HG03135 (cell line): ENCODE data around the gene SDF4.

Experiments
- ATAC-seq: cut with Tn5 transposase; IDR thresholded peaks from one replicate; pipeline ENCODE4 v1.9.1; 2021; ENCODE audit warnings: mild to moderate bottlenecking, moderate library complexity; ENCODE audit not compliant: unreplicated experiment

The SDF4 gene

DNA sequence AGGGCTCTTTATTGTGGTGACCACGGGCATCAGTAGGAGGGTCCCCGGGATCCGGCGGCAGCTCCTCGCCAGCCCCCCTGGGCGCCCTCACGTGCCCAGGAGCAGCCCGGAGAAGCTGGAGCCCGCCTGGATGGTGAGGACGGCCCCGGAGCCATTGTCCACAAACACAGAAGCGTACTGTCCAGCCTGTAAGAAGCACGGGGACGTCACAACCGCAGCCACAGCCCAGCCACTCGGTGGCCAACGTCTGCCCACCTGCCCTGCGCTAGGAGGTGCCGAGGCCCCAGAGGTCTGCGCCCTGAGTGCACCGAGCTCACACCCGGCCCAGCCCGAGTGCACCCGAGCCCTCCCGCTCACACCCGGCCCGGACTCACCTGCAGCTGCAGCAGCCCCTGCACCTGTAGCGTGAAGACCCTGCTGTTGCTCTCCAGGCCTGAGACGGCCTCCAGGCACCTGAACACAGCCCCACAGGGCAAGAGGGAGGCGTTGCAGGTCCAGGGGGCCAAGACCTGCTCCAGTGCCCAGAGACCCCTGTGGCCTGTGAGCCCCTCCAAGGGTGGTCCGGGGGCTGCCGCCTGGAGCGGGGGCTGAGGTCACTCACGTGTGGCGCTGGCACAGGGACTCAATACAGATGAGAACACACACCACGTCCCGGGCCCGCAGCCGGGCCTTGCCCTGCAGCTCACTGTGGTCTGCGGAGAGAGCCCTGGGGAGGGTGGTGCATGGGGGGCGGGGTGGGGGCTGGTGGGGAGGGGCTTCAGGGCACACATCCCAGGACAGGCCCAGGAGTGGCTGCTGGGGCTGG, 10.9 kb upstream of the SDF4 start:
- ATAC-seq: no peak

DNA sequence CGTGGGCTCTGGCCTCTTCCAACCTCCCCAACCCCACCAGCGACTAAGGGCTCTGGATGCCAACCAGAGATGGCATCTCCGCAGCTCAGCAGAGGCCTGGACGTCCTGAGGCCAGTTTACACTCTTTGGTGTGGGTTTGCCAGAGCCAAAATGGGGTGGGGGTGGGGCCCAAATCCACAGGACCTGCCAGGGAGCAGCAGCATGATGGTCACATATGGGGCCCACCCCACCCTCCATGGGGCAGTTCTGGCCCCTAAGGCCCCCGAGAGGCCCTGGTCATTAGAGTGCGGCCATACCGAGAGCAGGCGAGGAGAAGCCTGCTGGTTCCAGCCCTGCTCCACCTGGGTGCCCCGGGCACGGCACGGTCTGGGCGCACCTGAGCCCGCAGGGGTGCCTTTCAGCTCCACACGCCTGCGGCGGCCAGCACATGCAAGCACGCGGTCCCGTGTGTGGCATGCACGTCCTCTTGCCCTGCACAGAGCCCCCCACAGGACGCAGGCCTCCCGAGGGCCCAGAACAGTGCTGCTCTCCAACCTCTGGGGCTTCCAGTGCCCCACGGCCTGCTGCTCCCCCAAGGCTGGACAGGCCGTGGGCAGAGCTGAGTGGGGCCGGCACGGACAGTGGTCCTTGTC, 9.9 kb upstream of the SDF4 start:
- no peak for ATAC-seq

DNA sequence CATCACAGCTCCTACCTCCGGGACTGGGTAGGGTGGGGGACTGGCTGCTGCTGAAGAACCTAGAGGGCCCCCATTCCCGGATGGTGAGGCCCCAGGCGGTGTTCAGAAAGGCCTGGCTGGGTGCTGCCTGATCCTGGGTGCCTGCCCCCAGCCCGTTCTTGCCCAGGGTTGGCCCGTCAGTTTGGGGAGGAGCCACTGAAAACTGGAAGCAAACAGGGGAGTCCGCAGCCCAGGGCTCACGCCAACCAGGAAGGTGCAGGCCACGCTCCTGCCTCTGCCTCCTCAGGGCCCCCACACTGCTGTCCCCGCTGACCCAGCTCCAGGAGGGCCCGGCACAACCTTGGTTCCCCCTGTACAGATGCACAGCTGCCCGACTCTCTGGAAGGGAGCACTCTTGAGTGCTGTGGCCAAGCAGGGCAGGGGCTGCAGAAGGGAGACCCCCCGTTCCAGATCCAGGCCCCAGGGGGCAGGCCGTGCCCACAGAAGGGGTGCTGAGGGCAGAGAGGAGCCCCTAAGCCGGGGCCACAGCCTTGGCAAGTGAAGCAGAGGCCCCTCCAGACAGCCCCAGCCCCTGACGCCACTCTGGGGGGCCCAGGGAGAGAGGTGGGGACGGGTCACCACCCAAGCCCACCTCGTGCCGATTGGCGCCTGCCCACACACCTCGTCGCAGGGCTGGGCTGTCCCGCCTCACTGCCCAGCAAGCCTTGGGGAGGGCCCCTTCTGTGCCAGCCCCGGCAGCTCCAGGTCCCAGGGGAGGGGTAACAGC, 9.2 kb upstream of the SDF4 start:
- no peak for ATAC-seq

DNA sequence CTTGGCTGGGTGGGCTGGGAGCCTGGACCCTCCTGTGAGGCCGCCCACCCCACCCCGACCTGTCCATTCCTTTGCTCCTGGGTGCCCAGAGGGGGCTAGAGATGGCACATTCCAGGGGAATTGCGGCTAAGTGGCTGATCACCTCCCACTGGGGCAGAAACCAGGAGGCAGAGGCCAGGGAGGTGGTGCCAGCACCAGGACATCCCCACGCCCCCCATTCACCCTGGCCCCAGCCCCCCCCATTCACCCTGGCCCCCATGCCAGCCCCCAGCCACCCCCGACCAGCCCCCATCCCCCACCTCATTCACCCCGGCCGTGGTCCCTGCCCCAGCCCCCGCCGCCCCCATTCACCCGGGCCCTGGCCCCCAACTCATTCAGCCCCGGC, 8.5 kb upstream of the SDF4 start:
- ATAC-seq: no peak

DNA sequence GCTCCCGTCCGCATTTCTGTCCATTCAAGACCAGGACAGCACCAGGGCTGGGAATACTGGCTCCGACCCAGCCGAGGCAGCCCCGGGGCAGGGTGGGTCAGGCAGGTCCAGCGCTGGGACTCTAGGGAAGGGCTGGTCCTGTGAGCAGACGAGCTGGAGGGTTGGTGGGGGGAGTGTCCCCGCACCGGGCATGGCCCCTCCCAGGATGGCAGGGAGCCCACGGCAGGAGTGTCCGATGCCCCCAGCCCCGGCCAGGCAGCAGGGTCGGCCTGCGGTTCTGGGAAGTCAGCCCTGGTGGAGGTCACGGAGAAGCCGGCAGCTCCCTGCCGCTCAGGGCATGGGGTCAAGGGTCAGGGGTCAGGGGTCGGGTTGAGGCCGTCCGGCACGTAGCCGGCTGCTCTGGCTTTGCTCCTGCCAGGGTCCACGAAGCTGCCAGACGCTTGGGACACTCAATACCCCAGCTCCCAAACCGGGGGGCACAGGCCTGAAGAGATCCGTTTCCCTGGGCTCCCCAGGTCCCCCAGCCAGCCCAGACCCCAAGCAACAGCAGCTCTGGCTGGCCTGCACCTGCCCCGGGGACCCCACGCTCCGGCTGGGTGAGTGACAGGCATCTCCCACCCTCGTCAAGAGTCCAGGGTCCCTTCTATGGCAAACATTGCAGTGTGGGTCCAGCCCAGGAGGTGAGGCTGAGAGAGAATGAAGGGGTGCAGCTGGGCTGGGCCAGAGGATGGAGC, 8.0 kb upstream of the SDF4 start:
- no peak for ATAC-seq

DNA sequence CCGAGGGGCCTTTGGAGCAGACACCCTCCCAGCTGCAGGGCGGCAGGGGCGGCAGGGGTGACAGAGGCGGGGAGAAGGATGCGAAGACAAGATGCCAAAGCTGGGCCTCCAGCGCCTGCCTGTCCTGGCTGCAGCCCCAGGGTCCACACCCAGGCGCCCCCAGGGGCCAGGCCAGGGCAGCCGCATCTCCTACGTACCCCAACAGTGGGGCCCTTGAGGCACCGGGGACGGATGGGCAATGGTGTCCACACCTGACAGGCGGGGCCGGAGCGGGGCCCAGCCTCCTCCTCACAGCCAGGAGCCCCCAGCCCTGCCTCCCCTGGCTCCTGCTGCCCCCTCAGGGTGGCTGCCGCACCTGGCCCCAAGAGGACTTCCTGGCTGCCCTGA, 7.4 kb upstream of the SDF4 start:
- no peak for ATAC-seq

DNA sequence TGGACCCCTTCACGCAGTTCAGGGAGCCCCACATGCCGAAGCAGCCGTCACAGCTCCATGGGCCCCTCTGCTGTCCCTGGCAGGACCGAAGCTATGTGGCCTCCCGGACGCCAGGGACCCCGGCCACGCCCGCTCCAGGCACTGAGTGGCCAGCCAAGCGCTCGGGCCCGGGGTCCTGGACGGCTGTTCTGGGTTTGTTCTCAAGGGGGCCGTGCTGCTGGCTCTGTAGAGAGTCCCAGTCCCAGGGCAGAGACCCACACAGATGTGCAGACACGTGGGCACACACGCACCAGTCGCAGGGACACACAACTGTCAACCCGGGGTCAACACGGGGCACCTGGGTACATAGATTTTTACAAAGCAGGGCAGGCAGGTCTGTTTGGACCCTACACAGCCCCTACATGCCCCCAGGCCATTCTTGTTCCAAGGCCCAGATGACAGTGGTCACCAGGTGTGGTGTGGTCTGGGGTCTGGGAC, 6.9 kb upstream of the SDF4 start:
- no peak for ATAC-seq

DNA sequence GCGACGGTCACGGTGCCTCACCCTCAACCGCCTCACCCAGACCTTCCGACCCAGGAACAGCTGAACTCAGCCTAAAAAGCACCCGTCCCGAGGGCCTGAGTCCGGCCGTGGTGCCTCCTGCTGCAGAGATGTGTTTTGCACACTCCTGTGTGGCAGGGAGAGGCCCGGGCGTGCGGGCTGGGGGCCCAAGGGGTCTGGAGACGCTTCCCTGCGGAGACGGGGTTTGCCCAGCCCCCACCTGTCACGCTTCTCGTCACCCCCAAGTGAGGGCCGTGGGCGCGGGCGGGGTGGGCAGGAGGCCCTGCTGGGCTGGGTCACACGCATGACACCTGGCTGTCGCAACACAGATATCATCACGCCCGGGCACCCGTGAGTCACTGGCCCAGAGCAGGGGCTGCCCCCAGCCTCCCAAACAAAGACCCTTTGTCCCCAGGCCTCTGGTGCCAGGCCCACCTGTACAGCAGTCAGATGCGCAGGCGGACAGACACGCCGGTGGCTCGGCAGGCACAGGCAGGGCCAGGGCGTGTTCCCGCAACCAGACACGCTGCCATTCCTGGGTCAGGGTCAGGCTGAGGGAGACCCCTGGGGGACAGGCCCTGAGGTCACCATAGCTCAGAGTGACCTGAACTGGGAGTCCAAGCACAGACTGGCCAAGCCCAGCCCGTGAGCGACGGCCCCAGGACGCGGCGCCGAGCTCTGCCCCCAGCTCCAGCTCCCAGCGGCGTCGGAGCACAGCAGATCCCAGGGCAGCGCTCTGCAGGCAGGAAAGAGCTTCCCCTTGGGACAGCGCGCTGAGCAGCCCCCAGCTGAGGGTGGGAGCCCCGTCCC, 6.3 kb upstream of the SDF4 start:
- ATAC-seq: no peak

DNA sequence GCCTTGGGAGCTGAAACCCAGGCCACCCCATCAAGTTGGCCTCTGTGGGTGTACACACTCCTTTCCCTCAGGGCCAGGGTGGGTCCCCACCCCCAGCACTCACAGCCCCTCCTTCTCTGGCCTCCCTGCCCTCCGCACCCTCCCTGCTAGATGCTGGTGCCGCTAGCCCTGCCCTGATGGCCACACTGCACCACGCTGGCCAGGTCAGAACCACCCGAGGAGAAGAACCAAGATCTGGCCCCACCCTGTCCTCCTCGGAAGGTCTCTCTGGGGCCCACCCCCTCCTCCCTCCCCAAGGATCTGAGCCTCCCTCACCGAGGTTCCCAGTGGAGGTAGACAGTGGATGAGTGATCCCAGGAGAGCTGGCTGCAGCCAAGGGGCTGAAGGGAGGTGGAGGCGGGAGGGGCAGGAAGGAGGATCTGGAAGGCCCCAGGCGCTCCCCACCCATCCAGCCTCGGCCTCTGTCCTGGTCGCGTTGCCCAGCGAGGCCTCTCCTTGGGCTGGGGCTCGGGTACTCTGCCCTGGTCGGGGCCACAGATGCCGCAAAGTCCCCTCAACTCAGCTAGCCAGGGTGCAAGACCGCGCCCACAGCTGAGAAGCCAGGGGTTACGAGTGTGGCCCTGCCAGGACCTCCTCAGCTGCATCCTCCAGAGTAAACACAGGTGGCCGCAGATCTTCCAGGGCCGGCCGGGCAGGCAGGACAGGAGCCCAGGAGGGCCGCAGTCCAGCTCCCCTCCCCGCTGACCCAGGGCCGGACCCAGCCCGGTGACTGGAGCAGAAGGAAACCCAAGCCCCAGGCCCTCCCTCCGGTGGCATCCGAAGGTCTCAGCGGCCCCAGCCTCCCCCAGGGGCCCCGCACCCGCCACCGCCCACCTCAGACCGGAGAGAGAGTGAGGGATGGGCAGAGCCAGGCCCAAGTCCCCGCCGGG, 5.4 kb upstream of the SDF4 start:
- ATAC-seq: no peak

DNA sequence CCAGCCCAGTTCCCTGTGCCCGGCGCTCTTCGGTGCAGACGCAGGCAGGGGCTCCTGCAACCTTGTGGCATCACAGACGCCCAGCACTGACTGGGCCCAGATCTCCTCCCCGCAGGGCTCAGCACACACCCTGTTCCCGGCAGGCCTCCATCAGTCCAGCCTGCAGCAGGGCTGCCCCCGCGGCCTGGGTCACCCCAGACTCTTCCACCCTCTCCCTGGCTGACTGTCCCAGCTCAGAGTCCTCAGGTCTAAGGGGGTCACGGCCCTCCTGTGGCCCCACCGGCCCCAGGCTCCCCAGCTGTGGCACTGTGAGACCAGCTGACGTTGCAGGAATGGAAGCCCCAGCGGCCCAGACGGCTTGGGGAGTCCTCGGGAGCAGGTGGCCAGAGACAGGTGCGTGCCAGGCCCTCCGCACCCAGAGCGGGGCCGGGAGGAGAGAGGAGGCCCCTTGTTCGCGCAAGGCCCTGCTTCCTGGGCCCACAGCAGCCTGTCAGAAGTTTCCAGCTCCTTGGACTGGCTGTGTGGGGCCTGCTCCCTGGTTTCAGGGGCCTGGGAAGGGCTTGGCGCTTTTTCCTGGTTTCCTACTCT, 4.5 kb upstream of the SDF4 start:
- ATAC-seq: no peak

DNA sequence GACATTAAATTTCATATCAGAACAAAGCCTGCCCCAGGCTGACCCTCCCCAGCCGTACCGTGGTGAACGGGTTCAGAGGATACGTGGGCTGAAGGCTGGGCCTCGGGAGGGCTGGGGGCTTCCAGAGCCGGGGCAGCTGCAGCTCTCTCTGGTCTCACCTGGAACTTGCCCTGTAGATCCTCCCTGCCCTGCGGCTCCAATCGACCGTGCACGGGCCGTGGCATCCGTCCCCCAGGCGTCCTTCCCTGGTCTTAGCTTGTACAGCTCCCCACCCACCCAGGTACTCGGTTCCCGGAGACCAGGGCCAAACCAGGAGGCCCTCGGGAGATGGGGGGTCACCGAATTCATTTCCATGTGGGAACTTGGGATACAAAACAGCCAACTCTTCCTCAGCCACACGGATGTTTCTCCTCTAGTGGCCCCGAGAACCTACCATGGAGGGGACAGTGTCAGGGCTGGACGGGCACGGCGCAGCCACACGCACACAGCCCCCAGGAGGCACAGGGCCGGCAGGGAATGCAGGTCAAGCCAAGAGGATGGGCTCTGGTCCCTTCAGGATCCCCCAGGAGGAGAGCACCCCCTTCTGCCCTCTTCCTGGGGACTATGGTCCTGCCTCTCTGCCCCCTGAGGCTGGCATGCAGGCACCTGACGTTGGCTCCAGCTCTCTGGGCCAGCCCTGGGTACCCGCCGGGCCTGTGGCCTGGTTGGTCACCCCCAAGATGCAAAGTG, 3.4 kb upstream of the SDF4 start:
- ATAC-seq: no peak

DNA sequence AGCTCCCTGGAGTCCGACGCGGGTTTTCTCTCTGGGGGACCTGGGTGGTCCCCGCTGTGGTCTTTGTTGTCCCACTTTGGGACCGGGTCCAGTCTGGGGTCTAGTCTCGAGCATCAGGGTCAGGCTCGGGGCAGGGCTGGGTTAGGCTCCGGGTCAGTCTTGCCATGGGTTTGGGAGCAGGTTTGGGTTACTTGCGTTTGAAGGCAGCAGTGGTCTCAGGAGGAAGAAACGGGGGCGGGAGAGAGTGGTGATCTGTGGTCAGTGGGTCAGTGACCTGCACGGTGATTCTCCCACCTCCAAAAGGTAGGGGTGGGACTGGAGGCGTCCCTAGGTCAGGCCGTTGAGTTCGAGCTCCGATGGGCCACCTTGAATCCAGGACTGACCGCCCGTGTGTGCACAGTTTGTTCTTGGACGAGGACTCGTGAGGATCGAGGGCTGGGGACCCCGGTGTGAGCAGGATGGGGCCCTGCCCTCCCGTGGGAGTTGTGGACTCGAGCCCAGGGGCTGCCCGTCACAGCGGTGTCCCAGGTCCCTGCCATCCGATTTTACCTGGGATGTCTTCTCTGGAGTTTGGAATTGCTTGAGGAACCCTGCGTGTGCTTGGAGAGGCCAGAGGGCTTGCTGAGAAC, 2.5 kb upstream of the SDF4 start:
- ATAC-seq: no peak

DNA sequence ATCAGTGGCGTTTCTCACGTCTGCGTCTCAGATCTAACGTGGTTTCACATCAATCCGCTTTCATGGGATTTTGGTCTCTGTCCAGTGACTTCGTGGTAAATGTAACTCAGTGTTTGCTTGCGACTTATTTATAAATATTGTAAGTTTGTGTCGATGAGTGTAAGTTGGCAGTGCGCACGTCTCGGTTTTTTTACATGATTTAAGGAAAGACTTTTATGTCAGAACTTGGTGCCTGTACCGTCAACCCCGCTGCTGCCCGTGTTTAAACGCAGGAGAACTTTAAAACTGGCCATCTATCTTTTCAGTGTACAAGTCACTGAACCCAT, 1.7 kb upstream of the SDF4 start:
- no peak for ATAC-seq

DNA sequence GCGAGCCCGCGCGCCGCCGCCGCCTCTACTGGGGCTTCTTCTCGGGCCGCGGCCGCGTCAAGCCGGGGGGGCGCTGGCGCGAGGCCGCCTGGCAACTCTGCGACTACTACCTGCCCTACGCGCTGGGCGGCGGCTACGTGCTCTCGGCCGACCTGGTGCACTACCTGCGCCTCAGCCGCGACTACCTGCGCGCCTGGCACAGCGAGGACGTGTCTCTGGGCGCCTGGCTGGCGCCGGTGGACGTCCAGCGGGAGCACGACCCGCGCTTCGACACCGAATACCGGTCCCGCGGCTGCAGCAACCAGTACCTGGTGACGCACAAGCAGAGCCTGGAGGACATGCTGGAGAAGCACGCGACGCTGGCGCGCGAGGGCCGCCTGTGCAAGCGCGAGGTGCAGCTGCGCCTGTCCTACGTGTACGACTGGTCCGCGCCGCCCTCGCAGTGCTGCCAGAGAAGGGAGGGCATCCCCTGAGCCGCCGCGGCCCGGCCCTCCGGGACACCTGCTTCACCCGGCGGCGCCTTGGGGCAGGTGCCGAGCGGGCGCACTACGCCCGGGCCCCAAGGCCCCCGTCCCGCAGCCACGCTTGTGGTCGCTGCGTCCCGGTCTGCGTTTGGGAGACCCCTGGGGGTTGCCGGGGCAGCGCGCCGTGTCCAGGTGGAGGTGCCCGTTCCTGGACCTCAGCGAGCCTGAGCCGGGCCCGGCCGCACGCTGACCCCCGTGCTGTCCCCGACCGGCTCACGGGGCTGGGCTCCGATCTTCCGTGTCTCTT, 1.2 kb upstream of the SDF4 start:
- ATAC-seq: no peak

DNA sequence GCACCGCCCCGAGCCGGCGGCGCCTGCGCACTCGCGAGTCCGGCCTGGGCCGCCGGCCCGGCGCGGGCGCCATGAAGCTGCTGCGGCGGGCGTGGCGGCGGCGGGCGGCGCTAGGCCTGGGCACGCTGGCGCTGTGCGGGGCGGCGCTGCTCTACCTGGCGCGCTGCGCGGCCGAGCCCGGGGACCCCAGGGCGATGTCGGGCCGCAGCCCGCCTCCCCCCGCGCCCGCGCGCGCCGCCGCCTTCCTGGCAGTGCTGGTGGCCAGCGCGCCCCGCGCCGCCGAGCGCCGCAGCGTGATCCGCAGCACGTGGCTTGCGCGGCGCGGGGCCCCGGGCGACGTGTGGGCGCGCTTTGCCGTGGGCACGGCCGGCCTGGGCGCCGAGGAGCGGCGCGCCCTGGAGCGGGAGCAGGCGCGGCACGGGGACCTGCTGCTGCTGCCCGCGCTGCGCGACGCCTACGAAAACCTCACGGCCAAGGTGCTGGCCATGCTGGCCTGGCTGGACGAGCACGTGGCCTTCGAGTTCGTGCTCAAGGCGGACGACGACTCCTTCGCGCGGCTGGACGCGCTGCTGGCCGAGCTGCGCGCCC, 501 bp upstream of the SDF4 start, which contains the start of gene B3GALT6:
B3GALT6 (plus strand) TSS at position 30 of the 588 bp plus-strand sequence; CDS start at position 72, 42 bp downstream.
- ATAC-seq: no peak

DNA sequence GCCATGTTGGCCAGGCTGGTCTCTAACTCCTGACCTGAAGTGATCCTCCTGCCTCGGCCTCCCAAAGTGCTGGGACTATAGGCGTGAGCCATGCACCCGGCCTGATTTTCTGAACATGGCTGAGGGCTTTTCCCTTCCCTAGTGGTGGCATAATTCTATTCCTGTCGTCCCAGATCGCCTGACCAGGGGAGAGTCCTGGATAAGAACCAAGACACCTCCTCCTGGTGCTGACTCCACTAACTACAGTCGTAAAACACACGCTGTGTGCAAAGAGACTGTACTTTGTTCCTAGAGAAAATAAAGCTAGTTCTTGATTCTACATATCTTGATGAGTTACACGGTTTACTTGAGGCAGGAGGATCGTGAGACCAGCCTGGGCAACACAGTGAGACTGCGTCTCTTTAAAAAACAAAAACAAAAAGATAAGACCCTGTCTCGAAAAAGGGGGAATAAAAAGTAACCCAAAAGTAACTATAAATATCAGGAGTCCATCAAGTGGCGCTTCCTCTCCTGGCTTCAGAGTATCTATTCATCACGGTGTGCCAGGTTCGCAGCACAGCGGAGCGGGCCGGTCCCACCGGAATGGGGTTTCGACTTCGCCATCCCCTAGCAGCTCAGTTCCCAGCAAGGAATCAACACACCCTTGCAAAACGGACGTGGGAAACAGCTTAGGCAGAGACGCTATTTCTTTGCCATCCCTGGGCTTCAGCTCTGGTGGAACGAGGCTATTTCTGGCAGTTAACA, 973 bp downstream of the SDF4 start:
- ATAC-seq: no peak
